GM18517 (cell line): ENCODE results near the gene GRN.
"Not testable (repeated sequence)": the region's sequence is repeated elsewhere in the genome, so short reads cannot be mapped to it uniquely, and the experiment has no call there.

Source experiments
- ATAC-seq: cut with Tn5 transposase; IDR thresholded peaks from one replicate; pipeline ENCODE4 v1.9.1; 2021; ENCODE audit warnings: mild to moderate bottlenecking, moderate library complexity; ENCODE audit not compliant: unreplicated experiment

GRN gene

GRCh38 chr17:44346064-44346844 is 1.2 kb downstream of the GRN start:
- ATAC-seq, result no peak

- not testable (repeated sequence) for ATAC-seq
Measured at GRCh38 chr17:44347206-44348055, 2.3 kb downstream of the GRN start.

GRCh38 chr17:44348234-44348987 is 3.3 kb downstream of the GRN start:
- no peak for ATAC-seq

GRCh38 chr17:44348988-44349364 is 3.9 kb downstream of the GRN start:
- ATAC-seq, result no peak

GRCh38 chr17:44349553-44350070 is 4.5 kb downstream of the GRN start:
- ATAC-seq, result no peak

GRCh38 chr17:44350733-44351226 is 5.7 kb downstream of the GRN start:
- no peak for ATAC-seq

GRCh38 chr17:44351464-44351863 is 6.4 kb downstream of the GRN start:
- no peak for ATAC-seq

GRCh38 chr17:44351961-44352827 is 7.1 kb downstream of the GRN start:
- no peak for ATAC-seq

GRCh38 chr17:44352828-44353671 is 7.9 kb downstream of the GRN start:
- no peak for ATAC-seq

GRCh38 chr17:44353672-44354331 is 8.7 kb downstream of the GRN start:
- no peak for ATAC-seq

- ATAC-seq, result no peak
Measured at GRCh38 chr17:44354582-44355561, 9.8 kb downstream of the GRN start.

GRCh38 chr17:44355642-44356099 is 10.6 kb downstream of the GRN start:
- ATAC-seq, result no peak

- ATAC-seq, result no peak
Measured at GRCh38 chr17:44356241-44356640, 11.1 kb downstream of the GRN start.

- no peak for ATAC-seq
Measured at GRCh38 chr17:44358066-44358465, 13.0 kb downstream of the GRN start.

GRCh38 chr17:44359006-44359405 is 13.9 kb downstream of the GRN start:
- no peak for ATAC-seq

GRCh38 chr17:44359458-44360143 is 14.5 kb downstream of the GRN start:
- no peak for ATAC-seq

GRCh38 chr17:44360144-44360533 is 15.0 kb downstream of the GRN start:
- no peak for ATAC-seq
